Esophagus muscularis mucosa (tissue), 4 donors: Measurements from ENCODE around the gene CABLES1.

Experiments used
- CTCF ChIP-seq, 3 experiments: fragments of 200-600 bp in 2 of 3; fragments of 450-650 bp in 1 of 3; sonication (generic) in 2 of 3; IDR thresholded peaks; one replicate each; pipeline ENCODE4 v1.5.1; 2017 to 2019; ENCODE audit warnings: antibody characterized with exemption in 3 of 3, mild to moderate bottlenecking in 2 of 3, moderate library complexity in 1 of 3
- EP300 ChIP-seq: sonication (generic); formaldehyde crosslinking; IDR thresholded peaks from one replicate; pipeline ENCODE4 v1.6.1; 2017; ENCODE audit warnings: antibody characterized with exemption
- POLR2AphosphoS5 ChIP-seq, 2 donors: sonication (generic); formaldehyde crosslinking; IDR thresholded peaks; one replicate each; pipeline ENCODE4 v1.6.1; 2017; ENCODE audit warnings: antibody characterized with exemption in 2 of 2

GRCh38 chr18:23154030-23154429 lies 18.7 kb downstream of the CABLES1 start:
- TF ChIP-seq CTCF (IDR thresholded peaks at IDR 0.05) (no peak), EP300 (no peak), POLR2AphosphoS5 (IDR thresholded peaks at IDR 0.05) (no peak)
